Right lobe of liver (tissue), 4 donors: ENCODE measurements around the gene MS4A2.

Experiments
- CTCF ChIP-seq, 4 donors: fragments of 200-600 bp in 3 of 4; fragments of 450-650 bp in 1 of 4; IDR thresholded peaks; one replicate each; pipeline versions ENCODE4 v1.5.1 to v1.8.0; 2016 to 2022; ENCODE audit warnings: antibody characterized with exemption in 4 of 4, mild to moderate bottlenecking in 2 of 4
- POLR2A ChIP-seq: fragments of 450-650 bp; IDR thresholded peaks from one replicate; pipeline ENCODE4 v1.6.1; 2017; ENCODE audit warnings: antibody characterized with exemption, mild to moderate bottlenecking
- donor health status: DM: no; HTN: no; CAD: no.
- donor health status: DM: no; HTN: no; CAD: no.
- donor health status: DM: no; HTN: yes; CAD: no.

- TF ChIP-seq CTCF (IDR thresholded peaks at IDR 0.05), result no peak
- no peak for TF ChIP-seq POLR2A
These were observed 37.6 kb downstream of the MS4A2 start for GRCh38 chr11:60125956-60126585.
